RWPE2 (cell line): ENCODE measurements around the gene MARF1.

Source experiments
- ATAC-seq: fragments of 200-7000 bp; cut with Tn5 transposase; 3 replicates; pipeline ENCODE4 v1.9.1; 2021; ENCODE audit warnings: low read depth
- DNase-seq: peaks from one replicate; pipeline ENCODE4 v3.0.0-alpha.2; 2020; ENCODE audit warnings: low spot score
- H3K27ac ChIP-seq: fragments of 450-650 bp; 2 replicates; pipeline ENCODE4 v1.5.1; 2017; ENCODE audit warnings: mild to moderate bottlenecking; ENCODE audit not compliant: poor library complexity, severe bottlenecking
- H3K27me3 ChIP-seq: fragments of 250-450 bp; sonication (Bioruptor Pico); 2 replicates; pipeline ENCODE4 v1.5.1; 2021; ENCODE audit warnings: mild to moderate bottlenecking, moderate library complexity; ENCODE audit not compliant: insufficient read depth, poor library complexity, severe bottlenecking
- H3K36me3 ChIP-seq: fragments of 250-450 bp; sonication (Bioruptor Pico); 2 replicates; pipeline ENCODE4 v1.5.1; 2020; ENCODE audit warnings: low read depth, mild to moderate bottlenecking, moderate library complexity
- H3K4me1 ChIP-seq: fragments of 250-450 bp; sonication (Bioruptor Pico); 2 replicates; pipeline ENCODE4 v1.5.1; 2021; ENCODE audit warnings: mild to moderate bottlenecking, moderate library complexity; ENCODE audit not compliant: insufficient read depth, poor library complexity, severe bottlenecking
- H3K4me3 ChIP-seq: fragments of 250-450 bp; sonication (Bioruptor Pico); 2 replicates; pipeline ENCODE4 v1.5.1; 2021; ENCODE audit warnings: mild to moderate bottlenecking, moderate library complexity; ENCODE audit not compliant: severe bottlenecking
- H3K9me3 ChIP-seq: fragments of 250-450 bp; sonication (Bioruptor Pico); 2 replicates; pipeline ENCODE4 v1.5.1; 2021; ENCODE audit warnings: mild to moderate bottlenecking, moderate library complexity; ENCODE audit not compliant: severe bottlenecking
- TF ChIP-seq, protein P1 (sequence below): fragments of 450-650 bp; IDR thresholded peaks from one replicate; pipeline ENCODE4 v1.5.1; 2017; ENCODE audit warnings: mild to moderate bottlenecking, moderate library complexity; ENCODE audit not compliant: poor library complexity, severe bottlenecking

The MARF1 gene

DNA sequence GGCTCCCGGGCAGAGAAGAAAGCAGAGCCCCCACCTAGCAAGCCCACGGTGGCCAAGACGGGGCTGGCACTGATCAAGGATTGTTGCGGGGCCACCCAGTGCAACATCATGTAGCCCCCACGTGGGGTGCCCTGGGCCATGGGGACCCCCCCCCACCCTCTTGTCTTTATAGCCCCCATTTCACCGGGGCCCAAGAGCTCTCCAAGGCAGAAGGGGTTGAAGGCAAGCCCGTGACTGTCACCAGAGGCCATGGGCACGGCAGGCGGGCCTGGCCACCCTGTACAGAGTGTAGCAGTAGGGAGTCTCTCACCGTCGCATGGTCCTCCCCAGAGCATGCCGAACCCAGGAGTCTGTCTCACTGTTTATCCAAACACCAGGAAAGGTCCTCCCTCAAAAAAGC lies 56.2 kb downstream of the MARF1 start:
- 0 out of 2 replicates have a peak, but pooled peaks cover 3% of the 10 kb centered on the region for H3K36me3 ChIP-seq
- no peaks in the 10 kb centered on the region for H3K27me3 ChIP-seq
- no peak overlapping the region for H3K27ac ChIP-seq
- peaks cover 7% of the 10 kb centered on the region for H3K9me3 ChIP-seq
- TF ChIP-seq, protein P1, sequence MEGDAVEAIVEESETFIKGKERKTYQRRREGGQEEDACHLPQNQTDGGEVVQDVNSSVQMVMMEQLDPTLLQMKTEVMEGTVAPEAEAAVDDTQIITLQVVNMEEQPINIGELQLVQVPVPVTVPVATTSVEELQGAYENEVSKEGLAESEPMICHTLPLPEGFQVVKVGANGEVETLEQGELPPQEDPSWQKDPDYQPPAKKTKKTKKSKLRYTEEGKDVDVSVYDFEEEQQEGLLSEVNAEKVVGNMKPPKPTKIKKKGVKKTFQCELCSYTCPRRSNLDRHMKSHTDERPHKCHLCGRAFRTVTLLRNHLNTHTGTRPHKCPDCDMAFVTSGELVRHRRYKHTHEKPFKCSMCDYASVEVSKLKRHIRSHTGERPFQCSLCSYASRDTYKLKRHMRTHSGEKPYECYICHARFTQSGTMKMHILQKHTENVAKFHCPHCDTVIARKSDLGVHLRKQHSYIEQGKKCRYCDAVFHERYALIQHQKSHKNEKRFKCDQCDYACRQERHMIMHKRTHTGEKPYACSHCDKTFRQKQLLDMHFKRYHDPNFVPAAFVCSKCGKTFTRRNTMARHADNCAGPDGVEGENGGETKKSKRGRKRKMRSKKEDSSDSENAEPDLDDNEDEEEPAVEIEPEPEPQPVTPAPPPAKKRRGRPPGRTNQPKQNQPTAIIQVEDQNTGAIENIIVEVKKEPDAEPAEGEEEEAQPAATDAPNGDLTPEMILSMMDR, result no peak
- no peak for ATAC-seq
- no peak overlapping the region for H3K4me3 ChIP-seq
- DNase-seq, result no peak
- H3K4me1 ChIP-seq, result peaks cover 13% of the 10 kb centered on the region

DNA sequence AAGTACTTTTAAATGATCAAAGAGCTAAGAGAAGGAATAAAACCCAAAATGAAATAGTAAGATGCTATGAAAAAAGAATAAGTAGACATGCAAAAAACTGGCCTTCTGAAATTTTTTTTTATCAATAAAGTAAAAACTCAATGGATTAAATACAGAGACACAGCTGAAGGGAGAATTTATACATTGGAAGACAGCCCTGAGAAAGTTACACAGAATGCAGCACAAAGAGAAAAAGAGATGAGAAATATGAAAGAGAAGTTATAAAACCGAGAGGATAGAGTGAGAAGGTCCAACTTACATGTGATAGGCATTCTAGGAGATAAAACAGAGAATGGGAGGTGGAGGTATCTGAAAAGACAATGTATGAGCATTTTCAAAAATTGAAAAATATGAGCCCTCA lies 57.0 kb downstream of the MARF1 start:
- Histone ChIP-seq H3K4me1 (peaks cover 6% of the 10 kb centered on the region), H3K36me3 (0 out of 2 replicates have a peak, but pooled peaks cover 3% of the 10 kb centered on the region), H3K9me3 (peaks cover 7% of the 10 kb centered on the region), H3K27ac (no peak overlapping the region), H3K4me3 (no peak overlapping the region), H3K27me3 (no peaks in the 10 kb centered on the region)
- ATAC-seq (no peak), DNase-seq (no peak)
- TF ChIP-seq, protein P1, result no peak

DNA sequence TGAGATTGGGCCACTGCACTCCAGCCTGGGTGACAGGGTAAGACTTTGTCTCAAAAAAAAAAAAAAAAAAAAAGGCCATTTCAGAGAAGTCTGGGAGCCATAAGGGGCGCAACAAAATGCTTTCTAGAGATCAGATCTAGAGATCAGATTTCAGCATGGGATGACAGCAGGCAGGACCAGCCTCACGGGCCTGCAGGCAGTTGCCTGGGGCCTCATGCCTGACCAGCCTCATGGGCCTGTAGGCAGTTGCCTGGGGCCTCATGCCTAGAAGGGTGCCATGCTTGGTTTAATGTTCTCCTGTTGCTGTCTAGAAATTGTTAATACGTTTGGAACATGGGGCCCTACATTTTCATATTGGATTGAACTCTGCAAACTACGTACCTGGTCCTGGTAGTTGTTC lies 59.4 kb downstream of the MARF1 start:
- Histone ChIP-seq H3K4me3 (no peak overlapping the region), H3K36me3 (0 out of 2 replicates have a peak, but pooled peaks cover 3% of the 10 kb centered on the region), H3K4me1 (no peaks in the 10 kb centered on the region), H3K27ac (no peak overlapping the region), H3K9me3 (peaks cover 7% of the 10 kb centered on the region), H3K27me3 (no peaks in the 10 kb centered on the region)
- TF ChIP-seq, protein P1, result no peak
- ATAC-seq (no peak), DNase-seq (no peak)

DNA sequence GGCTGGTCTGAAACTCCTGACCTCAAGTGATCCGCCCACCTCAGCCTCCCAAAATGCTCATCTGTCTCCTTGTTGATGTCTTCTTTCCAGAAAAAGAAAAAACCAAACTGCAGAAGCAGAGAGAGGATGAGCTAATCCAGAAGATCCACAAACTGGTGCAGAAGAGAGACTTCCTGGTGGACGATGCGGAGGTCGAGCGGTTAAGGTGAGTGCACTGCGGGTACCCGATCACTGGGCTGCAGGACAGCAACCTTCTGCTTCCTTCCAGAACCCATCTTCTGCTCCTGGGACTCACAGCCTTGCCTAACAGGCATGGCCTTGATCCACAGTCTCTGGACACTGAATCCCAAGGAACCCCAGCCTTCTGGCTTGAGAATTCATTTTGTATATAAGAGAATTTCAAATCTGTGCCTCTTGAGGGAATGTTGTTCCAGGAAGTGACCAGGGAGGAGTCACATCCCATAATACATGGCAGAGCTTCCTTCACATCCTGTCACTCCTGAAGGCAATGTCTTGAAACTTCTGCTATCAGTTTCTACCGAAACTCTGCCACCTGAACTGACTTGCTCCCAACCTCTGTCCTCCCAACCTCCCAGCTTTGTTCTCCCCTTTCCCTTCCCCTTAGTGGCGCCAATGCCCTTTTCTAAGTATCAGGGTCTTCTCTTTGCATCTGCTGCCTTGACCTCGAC lies 61.7 kb downstream of the MARF1 start:
- DNase-seq (no peak), ATAC-seq (no peak)
- no peak overlapping the region for H3K27ac ChIP-seq
- H3K27me3 ChIP-seq, result no peaks in the 10 kb centered on the region
- peaks cover 4% of the 10 kb centered on the region for H3K4me1 ChIP-seq
- H3K9me3 ChIP-seq, result peaks cover 7% of the 10 kb centered on the region
- no peak overlapping the region for H3K4me3 ChIP-seq
- TF ChIP-seq, protein P1, result no peak
- H3K36me3 ChIP-seq, result 0 out of 2 replicates have a peak, but pooled peaks cover 3% of the 10 kb centered on the region

DNA sequence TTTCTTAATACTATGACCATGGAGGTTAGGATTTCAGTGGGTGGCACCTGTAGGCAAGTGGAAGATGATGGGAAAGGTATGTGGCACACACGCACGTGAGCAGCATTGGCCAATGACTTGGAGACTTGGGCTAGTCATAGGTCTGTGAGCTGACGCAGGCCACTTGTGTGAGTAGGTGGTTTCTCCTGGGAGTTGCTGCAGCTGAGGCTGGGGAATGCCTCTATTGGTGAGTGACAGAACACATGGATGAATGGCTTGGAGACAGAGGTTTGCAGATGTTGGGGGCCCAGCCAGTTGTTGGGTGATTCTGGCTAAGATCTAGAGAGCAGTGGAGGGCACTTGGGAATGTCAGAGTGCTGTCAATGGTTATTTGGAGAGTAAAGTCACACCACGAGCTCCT lies 64.1 kb downstream of the MARF1 start:
- 0 out of 2 replicates have a peak, but pooled peaks cover 3% of the 10 kb centered on the region for H3K36me3 ChIP-seq
- no peaks in the 10 kb centered on the region for H3K9me3 ChIP-seq
- H3K4me3 ChIP-seq, result no peak overlapping the region
- no peak overlapping the region for H3K27ac ChIP-seq
- DNase-seq, result no peak
- no peaks in the 10 kb centered on the region for H3K27me3 ChIP-seq
- H3K4me1 ChIP-seq, result peaks cover 12% of the 10 kb centered on the region
- TF ChIP-seq, protein P1, result no peak
- no peak for ATAC-seq
